NCI-H526 (cell line): ENCODE results near the gene ARHGAP44.

ENCODE experiments used
- DNase-seq, 2 experiments: peaks; one replicate each; lab custom pipeline; 2025; lab: John Stamatoyannopoulos, UW

The ARHGAP44 gene

DNA sequence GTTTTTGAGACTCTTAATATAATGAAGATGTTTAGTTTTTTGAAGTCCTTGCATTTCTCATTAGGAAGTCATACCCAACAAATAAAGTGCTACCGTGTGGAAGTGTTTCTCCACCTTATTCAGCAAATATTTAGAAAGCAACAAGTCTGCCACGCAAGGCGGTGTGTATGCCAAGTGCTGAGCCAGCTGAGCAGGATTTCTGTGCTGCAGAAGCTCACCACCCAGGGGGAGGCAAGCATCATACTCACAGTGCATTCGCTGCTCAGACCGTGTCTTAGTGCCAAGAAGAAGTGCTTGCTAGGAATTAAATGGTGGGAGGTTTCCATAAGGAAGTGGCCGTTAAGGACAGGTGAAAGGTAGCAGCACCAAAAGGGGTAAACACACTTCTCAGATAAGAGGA, 111.2 kb downstream of the ARHGAP44 start:
- DNase-seq = no peak

GRCh38 chr17:12902046-12902445, 112.7 kb downstream of the ARHGAP44 start:
- DNase-seq = no peak

GRCh38 chr17:12907477-12907876, 118.2 kb downstream of the ARHGAP44 start:
- no peak for DNase-seq

GRCh38 chr17:12909046-12909445, 119.7 kb downstream of the ARHGAP44 start:
- DNase-seq = no peak

DNA sequence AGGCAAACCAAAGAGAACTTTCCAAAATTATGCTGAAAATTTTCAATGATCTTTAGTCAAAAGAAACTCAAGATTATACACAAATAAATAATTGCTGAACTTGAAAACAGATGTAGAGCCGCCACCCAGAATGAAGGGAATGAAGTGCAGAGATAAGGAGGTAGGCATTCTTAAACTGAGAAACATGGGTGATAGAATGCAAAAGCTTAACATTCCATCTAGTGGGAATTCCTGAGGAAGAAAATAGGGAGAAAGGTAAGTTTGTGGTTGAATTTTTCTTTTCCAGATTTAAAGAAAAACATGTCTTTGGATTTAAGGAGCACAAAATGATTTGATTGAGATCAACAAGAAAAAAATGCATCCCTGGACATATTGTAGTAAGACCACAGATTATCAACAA, 120.2 kb downstream of the ARHGAP44 start:
- DNase-seq = no peak

GRCh38 chr17:12911239-12911638, 121.9 kb downstream of the ARHGAP44 start:
- DNase-seq = peak in 1 of 2 experiments; percentile 2

DNA sequence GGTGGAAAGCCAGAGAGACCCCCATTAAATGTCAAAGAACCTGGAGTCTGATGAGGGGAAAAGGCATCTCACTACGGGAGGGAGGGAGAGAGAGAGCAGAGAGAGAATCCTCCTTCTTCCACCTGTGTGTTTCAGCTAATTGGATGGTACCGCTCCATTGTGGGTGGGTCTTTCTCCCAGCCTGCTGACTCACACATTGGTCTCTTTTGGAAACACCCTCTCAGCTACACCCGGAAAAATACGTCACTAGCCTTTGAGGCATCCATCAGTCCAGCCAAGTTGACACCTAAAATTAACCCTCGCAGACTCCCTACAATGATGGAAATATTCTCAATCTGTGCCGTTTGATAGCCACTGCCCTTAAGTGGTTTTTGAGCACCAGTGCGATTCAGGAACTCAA, 128.1 kb downstream of the ARHGAP44 start:
- no peak for DNase-seq

GRCh38 chr17:12918142-12918541, 128.8 kb downstream of the ARHGAP44 start:
- DNase-seq = no peak

DNA sequence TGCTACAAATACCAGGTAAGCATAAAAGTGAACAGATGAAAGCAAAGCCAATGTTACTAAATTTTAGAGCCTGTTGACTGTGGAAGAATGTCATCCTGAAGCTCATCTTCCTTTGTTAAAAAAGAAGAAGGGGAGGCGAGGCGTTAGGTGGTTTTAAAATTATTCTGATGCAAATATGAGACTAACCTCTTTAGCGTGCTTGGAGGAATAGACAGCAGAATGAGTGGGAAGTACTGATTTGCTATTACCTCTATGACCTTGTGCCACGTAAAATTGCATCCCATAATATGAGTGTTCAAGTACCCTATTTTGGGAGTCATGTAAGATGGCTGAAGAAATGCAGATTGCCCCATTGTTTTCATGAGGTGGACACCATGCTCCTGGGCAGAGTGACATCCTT, 132.8 kb downstream of the ARHGAP44 start:
- no peak for DNase-seq

GRCh38 chr17:12924614-12925013, 135.3 kb downstream of the ARHGAP44 start:
- no peak for DNase-seq

DNA sequence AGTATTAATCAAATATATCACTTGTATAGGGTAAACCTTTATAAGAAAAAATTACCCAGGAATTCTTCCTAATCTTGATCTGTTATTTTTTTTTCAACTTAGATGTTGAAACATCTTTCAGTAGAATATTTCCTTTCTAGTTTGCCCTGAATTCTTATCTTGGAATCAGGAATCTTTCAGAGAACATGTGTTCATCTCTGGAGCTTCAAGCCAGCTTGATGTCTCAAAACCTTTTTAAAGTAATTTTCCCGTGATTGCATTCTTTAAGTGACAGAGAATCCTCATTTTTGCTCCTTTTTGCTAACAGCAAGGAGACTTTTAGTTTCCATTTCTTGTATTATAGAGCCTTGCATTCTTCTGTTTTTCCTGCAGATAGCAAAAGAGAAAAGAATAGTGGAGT, 137.7 kb downstream of the ARHGAP44 start:
- no peak for DNase-seq

- no peak for DNase-seq
Observed at GRCh38 chr17:12927541-12928425, 138.5 kb downstream of the ARHGAP44 start.

GRCh38 chr17:12928736-12929135, 139.4 kb downstream of the ARHGAP44 start:
- peak; percentile 9 to 37 for DNase-seq

- no peak for DNase-seq
Observed at GRCh38 chr17:12936501-12936900, 147.2 kb downstream of the ARHGAP44 start.

DNA sequence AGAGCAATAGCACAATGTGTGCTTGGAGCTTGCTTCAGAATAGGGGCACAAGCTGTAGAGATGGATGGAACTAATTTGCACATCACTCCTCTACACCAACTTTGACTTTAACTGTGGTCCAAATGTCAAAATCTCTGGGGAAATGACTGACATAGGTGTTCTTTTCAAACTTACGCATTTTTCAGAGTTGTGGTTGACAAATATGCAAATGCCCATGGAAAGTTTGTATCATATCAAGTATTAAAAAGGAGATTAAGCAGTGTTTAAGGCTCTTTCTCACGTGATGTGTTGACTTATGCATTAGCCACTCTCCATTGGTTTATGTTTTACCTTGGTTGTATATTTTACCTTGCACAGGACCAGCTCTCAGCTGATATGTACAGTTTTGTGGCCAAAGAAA, 151.4 kb downstream of the ARHGAP44 start:
- DNase-seq = peak; percentile 41 to 49

GRCh38 chr17:12947047-12947446, 157.7 kb downstream of the ARHGAP44 start:
- no peak for DNase-seq

DNA sequence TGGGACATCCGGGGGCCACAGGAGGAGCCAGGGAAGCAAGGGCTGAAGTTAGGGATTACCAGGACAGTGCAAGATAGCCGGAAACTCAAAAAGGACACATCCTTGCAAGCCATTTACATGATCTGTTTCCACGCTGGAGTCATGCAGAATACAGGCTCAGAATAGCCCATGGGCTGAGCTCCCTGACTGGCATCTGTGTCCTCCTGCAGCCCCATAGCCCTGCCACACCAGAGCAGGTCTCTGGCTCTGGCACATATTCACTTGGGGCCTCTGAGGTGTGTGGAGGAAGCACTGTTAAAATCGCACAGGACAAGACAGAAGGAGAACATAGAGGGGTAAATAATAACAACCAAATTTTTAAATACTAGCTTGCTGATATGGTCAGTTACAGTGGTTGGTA, 162.7 kb downstream of the ARHGAP44 start:
- no peak for DNase-seq

- no peak for DNase-seq
Observed at GRCh38 chr17:12953156-12953555, 163.9 kb downstream of the ARHGAP44 start.

DNA sequence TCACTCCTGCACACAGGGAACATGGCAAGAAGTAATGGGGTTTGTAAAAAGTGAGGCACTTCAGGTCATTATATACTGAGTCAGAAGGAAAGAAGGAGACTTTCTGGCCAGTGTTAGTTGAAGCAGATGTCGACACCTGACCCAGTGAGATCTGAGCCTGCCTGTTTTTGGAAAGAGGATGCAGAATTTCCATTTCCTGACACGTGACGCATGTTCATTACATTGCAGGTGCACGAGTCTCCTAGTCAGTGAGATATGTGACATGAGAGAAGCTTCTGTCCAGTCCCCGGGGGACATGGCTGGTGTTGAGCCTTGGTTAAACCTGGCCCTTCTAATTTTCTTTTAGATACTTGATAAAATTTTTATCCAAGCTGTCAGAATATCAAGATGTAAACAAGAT, 166.2 kb downstream of the ARHGAP44 start:
- no peak for DNase-seq

- DNase-seq = no peak
Observed at GRCh38 chr17:12958786-12959185, 169.5 kb downstream of the ARHGAP44 start.

- DNase-seq = no peak
Observed at GRCh38 chr17:12959441-12959840, 170.1 kb downstream of the ARHGAP44 start.

GRCh38 chr17:12961655-12962054, 172.4 kb downstream of the ARHGAP44 start:
- DNase-seq = no peak

- no peak for DNase-seq
Observed at GRCh38 chr17:12963505-12963904, 174.2 kb downstream of the ARHGAP44 start.

DNA sequence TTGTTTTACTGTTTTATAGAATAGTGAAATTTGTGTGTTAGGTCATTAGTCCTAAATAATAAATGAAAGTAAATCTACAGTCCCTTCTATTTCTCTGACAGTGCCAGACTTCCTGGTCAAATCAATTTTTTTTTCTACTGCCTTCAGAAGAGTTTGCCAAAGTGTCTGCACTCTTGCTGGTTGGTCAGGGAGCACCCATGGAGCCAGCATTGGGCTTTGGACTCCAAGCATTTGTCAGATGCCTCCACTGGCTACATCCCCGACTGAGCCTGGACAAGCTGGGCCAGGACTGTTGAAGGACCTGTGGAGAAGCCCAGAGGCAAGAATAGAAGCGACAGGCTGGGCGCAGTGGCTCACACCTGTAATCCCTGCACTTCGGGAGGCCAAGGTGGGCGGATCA, 174.9 kb downstream of the ARHGAP44 start:
- DNase-seq = no peak
